Stimulated activated CD4-positive, alpha-beta T cell treated with anti-CD3 and anti-CD28 coated beads, Interleukin-2, amount 100 ng/mL, for 4 hours (primary cell): ENCODE measurements around the gene ADAT2.
A peak's percentile ranks its signal among the peaks of the same experiment; 100 is the strongest.
"Not testable (repeated sequence)": the region's sequence is repeated elsewhere in the genome, so short reads cannot be mapped to it uniquely, and the experiment has no call there.

Experiments
- DNase-seq: peaks from one replicate; pipeline ENCODE4 v3.0.0-alpha.2; 2020; ENCODE audit warnings: low read depth

ADAT2 gene

GRCh38 chr6:143450453-143451371 is at the start of gene ADAT2, which contains the start of gene PEX3:
ADAT2 (minus strand) TSS chr6:143450695; CDS start chr6:143450658, 37 bp downstream.
PEX3 (plus strand) TSS chr6:143450805; CDS start chr6:143451043, 238 bp downstream.
- peak; percentile 89 for DNase-seq

- DNase-seq, result no peak
Observed at GRCh38 chr6:143498428-143498827, 47.9 kb upstream of the ADAT2 start.

GRCh38 chr6:143496974-143497373 is 46.5 kb upstream of the ADAT2 start:
- DNase-seq, result no peak

GRCh38 chr6:143490775-143491174 is 40.3 kb upstream of the ADAT2 start:
- no peak for DNase-seq

GRCh38 chr6:143490244-143490643 is 39.7 kb upstream of the ADAT2 start:
- no peak for DNase-seq

GRCh38 chr6:143486752-143487151 is 36.3 kb upstream of the ADAT2 start:
- DNase-seq, result no peak

GRCh38 chr6:143485967-143486366 is 35.5 kb upstream of the ADAT2 start:
- no peak for DNase-seq

GRCh38 chr6:143482593-143482992 is 32.1 kb upstream of the ADAT2 start:
- DNase-seq, result no peak

GRCh38 chr6:143478479-143479062 is 28.1 kb upstream of the ADAT2 start:
- no peak for DNase-seq

GRCh38 chr6:143476545-143476944 is 26.1 kb upstream of the ADAT2 start:
- no peak for DNase-seq

GRCh38 chr6:143471822-143472221 is 21.3 kb upstream of the ADAT2 start:
- no peak for DNase-seq

- DNase-seq, result not testable (repeated sequence)
Observed at GRCh38 chr6:143468823-143469222, 18.3 kb upstream of the ADAT2 start.

GRCh38 chr6:143468026-143468425 is 17.5 kb upstream of the ADAT2 start:
- no peak for DNase-seq

GRCh38 chr6:143465546-143465945 is 15.1 kb upstream of the ADAT2 start:
- no peak for DNase-seq

GRCh38 chr6:143457563-143458359 is 7.3 kb upstream of the ADAT2 start:
- DNase-seq, result no peak

GRCh38 chr6:143451531-143451930 is 1.0 kb upstream of the ADAT2 start:
- no peak for DNase-seq

- DNase-seq, result no peak
Observed at GRCh38 chr6:143449714-143450452, 612 bp downstream of the ADAT2 start.

GRCh38 chr6:143449082-143449713 is 1.3 kb downstream of the ADAT2 start:
- no peak for DNase-seq

GRCh38 chr6:143447865-143448264 is 2.6 kb downstream of the ADAT2 start:
- not testable (repeated sequence) for DNase-seq

GRCh38 chr6:143443096-143443495 is 7.4 kb downstream of the ADAT2 start:
- DNase-seq, result no peak
